ENCODE results near the gene SSUH2.

GRCh38 chr3:8660175-8661118, 15.8 kb upstream of the SSUH2 start:
- TF ChIP-seq GATA2 (IDR thresholded peaks at IDR 0.05; ENCODE audit: low read depth, low read length) (no peak), GATA3 (IDR thresholded peaks at IDR 0.05; ENCODE audit: low read depth, low read length) (no peak)
